Lower leg skin (tissue), 3 donors: ENCODE measurements around the gene PIK3AP1.

ENCODE experiments used
- POLR2A ChIP-seq, 2 donors: fragments of 450-650 bp; IDR thresholded peaks; one replicate each; pipeline ENCODE4 v1.6.1; 2016 to 2017; ENCODE audit warnings: antibody characterized with exemption in 2 of 2, mild to moderate bottlenecking in 1 of 2, moderate library complexity in 1 of 2
- TF ChIP-seq, protein P1 (sequence below), 3 donors: fragments of 450-650 bp; IDR thresholded peaks; one replicate each; pipeline ENCODE4 v1.5.1; 2016; ENCODE audit warnings: antibody characterized with exemption in 3 of 3, mild to moderate bottlenecking in 3 of 3, moderate library complexity in 2 of 3

DNA sequence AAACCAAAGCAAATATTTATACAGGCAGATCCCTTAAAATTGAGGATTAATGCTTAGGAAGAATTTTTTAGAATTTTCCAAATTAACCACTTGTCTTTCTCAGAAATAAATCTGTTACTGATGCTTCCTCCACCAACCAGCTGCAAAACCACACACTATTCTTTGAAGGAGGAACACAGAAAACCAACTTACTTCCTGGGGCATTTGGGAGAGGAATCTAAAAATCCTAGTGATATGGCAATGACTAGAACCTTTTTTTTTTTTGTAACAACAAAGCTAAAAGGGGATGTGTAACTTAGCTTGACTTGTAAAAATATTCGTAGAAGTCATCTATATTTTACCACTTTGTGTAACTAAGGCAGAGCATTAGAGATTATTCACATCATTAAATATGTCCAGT lies 128.4 kb downstream of the PIK3AP1 start:
- TF ChIP-seq, protein P1, sequence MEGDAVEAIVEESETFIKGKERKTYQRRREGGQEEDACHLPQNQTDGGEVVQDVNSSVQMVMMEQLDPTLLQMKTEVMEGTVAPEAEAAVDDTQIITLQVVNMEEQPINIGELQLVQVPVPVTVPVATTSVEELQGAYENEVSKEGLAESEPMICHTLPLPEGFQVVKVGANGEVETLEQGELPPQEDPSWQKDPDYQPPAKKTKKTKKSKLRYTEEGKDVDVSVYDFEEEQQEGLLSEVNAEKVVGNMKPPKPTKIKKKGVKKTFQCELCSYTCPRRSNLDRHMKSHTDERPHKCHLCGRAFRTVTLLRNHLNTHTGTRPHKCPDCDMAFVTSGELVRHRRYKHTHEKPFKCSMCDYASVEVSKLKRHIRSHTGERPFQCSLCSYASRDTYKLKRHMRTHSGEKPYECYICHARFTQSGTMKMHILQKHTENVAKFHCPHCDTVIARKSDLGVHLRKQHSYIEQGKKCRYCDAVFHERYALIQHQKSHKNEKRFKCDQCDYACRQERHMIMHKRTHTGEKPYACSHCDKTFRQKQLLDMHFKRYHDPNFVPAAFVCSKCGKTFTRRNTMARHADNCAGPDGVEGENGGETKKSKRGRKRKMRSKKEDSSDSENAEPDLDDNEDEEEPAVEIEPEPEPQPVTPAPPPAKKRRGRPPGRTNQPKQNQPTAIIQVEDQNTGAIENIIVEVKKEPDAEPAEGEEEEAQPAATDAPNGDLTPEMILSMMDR (IDR thresholded peaks at IDR 0.05): no peak
- TF ChIP-seq POLR2A (IDR thresholded peaks at IDR 0.05): no peak
